Endothelial cell of umbilical vein (primary cell): ENCODE measurements around the gene IVD. TPM values are rescaled to one million over a fixed set of nuclear protein-coding genes. Genes with fewer than 3 reads are reported as not detected.
A peak's percentile ranks its signal among the peaks of the same experiment; 100 is the strongest.

Source experiments
- BruUV-seq: library from RNA; stranded (reverse); fragments of 400-500 nt; replicated peaks from 2 replicates; lab custom pipeline; 2021; lab: Mats Ljungman, UMichigan
- CTCF ChIA-PET: fragments of 300-600, 350-600 bp; sonication (Branson Sonifier 250); formaldehyde crosslinking; loops from one replicate; lab custom pipeline; 2021; ENCODE audit warnings: antibody characterized with exemption, inconsistent platforms; lab: Charles Lee
- POLR2A ChIA-PET: fragments of 300-600, 350-600 bp; sonication (Branson Sonifier 250); formaldehyde crosslinking; loops from one replicate; lab custom pipeline; 2021; ENCODE audit warnings: antibody characterized with exemption, inconsistent platforms; lab: Charles Lee
- DNase-seq: peaks from one replicate; pipeline ENCODE4 v3.0.0-alpha.2; 2011; ENCODE audit warnings: low read depth, low spot score
- FAIRE-seq: peaks from 2 replicates; lab custom pipeline; 2011; peaks lifted over from hg19 to GRCh38; lab: Jason Lieb, UNC
- H2AFZ ChIP-seq: 2 replicates; pipeline ENCODE4 v1.6.0; 2012; ENCODE audit warnings: low read depth, low read length, control low read depth, inconsistent platforms
- H3K27ac ChIP-seq: 2 replicates; pipeline ENCODE4 v1.5.1; 2011; ENCODE audit warnings: low read depth, mild to moderate bottlenecking, control low read depth, low read length, moderate library complexity; ENCODE audit not compliant: insufficient read depth
- H3K27me3 ChIP-seq, 2 experiments: 2 replicates each; pipeline versions ENCODE4 v1.6.0 to v1.6.1; 2011; ENCODE audit warnings: low read length in 2 of 2, mixed read lengths in 1 of 2; ENCODE audit not compliant: control insufficient read depth in 2 of 2, insufficient read depth in 2 of 2
- H3K36me3 ChIP-seq, 2 experiments: 2 replicates in 1 of 2; 3 replicates in 1 of 2; pipeline ENCODE4 v1.5.1; 2011; ENCODE audit warnings: low read length in 2 of 2, mild to moderate bottlenecking in 1 of 2, moderate library complexity in 1 of 2; ENCODE audit not compliant: control insufficient read depth in 2 of 2, insufficient read depth in 2 of 2; ENCODE audit errors: extremely low read depth in 1 of 2
- H3K4me1 ChIP-seq: 3 replicates; pipeline ENCODE4 v1.5.1; 2011; ENCODE audit warnings: mild to moderate bottlenecking, low read length; ENCODE audit not compliant: control insufficient read depth, insufficient read depth; ENCODE audit errors: extremely low read depth
- H3K4me2 ChIP-seq: 2 replicates; pipeline ENCODE4 v1.6.1; 2011; ENCODE audit warnings: low read length, control low read depth, mixed read lengths; ENCODE audit not compliant: insufficient read depth
- H3K4me3 ChIP-seq, 3 experiments: fragments of 200-600 bp in 1 of 3; sonication (generic), shearing (Covaris generic) in 1 of 3; replicated peaks in 1 of 3; 2 replicates each; pipeline ENCODE4 v1.5.1; 2011 to 2016; ENCODE audit warnings: control low read depth in 3 of 3, low read length in 3 of 3, mild to moderate bottlenecking in 2 of 3, inconsistent platforms in 1 of 3, low read depth in 1 of 3, moderate library complexity in 1 of 3; ENCODE audit not compliant: insufficient read depth in 1 of 3
- H3K79me2 ChIP-seq: 2 replicates; pipeline ENCODE4 v1.6.0; 2012; ENCODE audit warnings: low read length, inconsistent platforms; ENCODE audit not compliant: control insufficient read depth, insufficient read depth
- H3K9ac ChIP-seq: replicated peaks from 2 replicates; pipeline ENCODE3; 2011; ENCODE audit warnings: low read length, control low read depth; ENCODE audit not compliant: insufficient read depth; ENCODE audit errors: extremely low read depth
- H3K9me1 ChIP-seq: replicated peaks from 3 replicates; pipeline ENCODE4 v1.6.0; 2011; ENCODE audit warnings: mild to moderate bottlenecking, low read length; ENCODE audit not compliant: control insufficient read depth, insufficient read depth; ENCODE audit errors: extremely low read depth
- H3K9me3 ChIP-seq: replicated peaks from 2 replicates; pipeline ENCODE4 v1.5.1; 2012; ENCODE audit warnings: low read length, inconsistent platforms; ENCODE audit not compliant: control insufficient read depth, insufficient read depth
- H4K20me1 ChIP-seq: replicated peaks from 2 replicates; pipeline ENCODE3; 2011; ENCODE audit warnings: mild to moderate bottlenecking, low read length; ENCODE audit not compliant: control insufficient read depth, insufficient read depth; ENCODE audit errors: extremely low read depth
- EZH2 ChIP-seq: IDR thresholded peaks from 2 replicates; pipeline ENCODE4 v1.6.1; 2012; ENCODE audit warnings: borderline replicate concordance, low read depth, mild to moderate bottlenecking, moderate library complexity, low read length, inconsistent platforms; ENCODE audit not compliant: severe bottlenecking
- FOS ChIP-seq: IDR thresholded peaks from 2 replicates; pipeline ENCODE4 v1.6.1; 2011; ENCODE audit warnings: mild to moderate bottlenecking, low read length, moderate library complexity, borderline replicate concordance; ENCODE audit not compliant: insufficient read depth
- GATA2 ChIP-seq: IDR thresholded peaks from 2 replicates; pipeline ENCODE4 v1.7.0; 2011; ENCODE audit warnings: low read depth, mild to moderate bottlenecking, moderate library complexity, mixed read lengths, low read length; ENCODE audit not compliant: insufficient read length, insufficient read depth
- JUN ChIP-seq: IDR thresholded peaks from 2 replicates; pipeline ENCODE4 v1.6.1; 2011; ENCODE audit warnings: borderline replicate concordance, low read depth; ENCODE audit not compliant: insufficient read length, insufficient read depth
- MYC ChIP-seq: IDR thresholded peaks from one replicate; pipeline ENCODE4 v1.6.1; 2011; ENCODE audit warnings: mild to moderate bottlenecking, low read depth, low read length
- POLR2A ChIP-seq: IDR thresholded peaks from 2 replicates; pipeline ENCODE4 v1.6.1; 2012; ENCODE audit warnings: low read depth, mild to moderate bottlenecking, control low read depth, low read length
- POLR2AphosphoS5 ChIP-seq: IDR thresholded peaks from 2 replicates; pipeline ENCODE4 v1.6.1; 2012; ENCODE audit warnings: low read depth, mild to moderate bottlenecking, control low read depth, low read length, moderate library complexity; ENCODE audit not compliant: insufficient read depth
- dilution Hi-C: fragments of 300-500 bp; cut with MboI; formaldehyde crosslinking; loops from one replicate; pipeline ENCODE4 v1.15.0; 2019; ENCODE audit warnings: low sequenced_read_pairs; ENCODE audit not compliant: extremely low pct_ligation_motif_present
- intact Hi-C: fragments of 100-400 bp; cut with micrococcal nuclease; formaldehyde crosslinking; loops from one replicate; pipeline ENCODE4 v1.10.0; 2022
- polyA plus RNA-seq, 4 experiments: library from polyadenylated mRNA; depleted of rRNA in 3 of 4; stranded (reverse) in 3 of 4; unstranded in 1 of 4; fragments of >200 nt; gene quantifications; 2 replicates each; pipeline versions ENCODE4 v1.2.1 to v1.2.3, GENCODE V29; 2011 to 2012; ENCODE audit warnings: missing spikeins in 1 of 4
- total RNA-seq: library from RNA; stranded (reverse); gene quantifications from 2 replicates; pipeline ENCODE4 v1.2.3, GENCODE V29; 2021
- TF ChIP-seq, protein P1 (sequence below), 2 donors: IDR thresholded peaks; 1 replicate in 1 of 2; 2 replicates in 1 of 2; pipeline ENCODE4 v1.5.1; 2011; ENCODE audit warnings: low read length in 2 of 2, mild to moderate bottlenecking in 2 of 2, moderate library complexity in 2 of 2, control low read depth in 1 of 2, inconsistent platforms in 1 of 2, low read depth in 1 of 2; ENCODE audit not compliant: insufficient read depth in 1 of 2; ENCODE audit errors: extremely low read depth in 1 of 2
- TF ChIP-seq, protein P2 (sequence below): IDR thresholded peaks from 2 replicates; pipeline ENCODE4 v1.6.1; 2011; ENCODE audit not compliant: insufficient read depth, insufficient read length

Gene IVD
- total and polyA plus RNA-seq, 2 donors (not counting 3 experiments of a cell fraction or from before 2014, with no cell fraction given): 34.1 to 62.5 TPM

DNA sequence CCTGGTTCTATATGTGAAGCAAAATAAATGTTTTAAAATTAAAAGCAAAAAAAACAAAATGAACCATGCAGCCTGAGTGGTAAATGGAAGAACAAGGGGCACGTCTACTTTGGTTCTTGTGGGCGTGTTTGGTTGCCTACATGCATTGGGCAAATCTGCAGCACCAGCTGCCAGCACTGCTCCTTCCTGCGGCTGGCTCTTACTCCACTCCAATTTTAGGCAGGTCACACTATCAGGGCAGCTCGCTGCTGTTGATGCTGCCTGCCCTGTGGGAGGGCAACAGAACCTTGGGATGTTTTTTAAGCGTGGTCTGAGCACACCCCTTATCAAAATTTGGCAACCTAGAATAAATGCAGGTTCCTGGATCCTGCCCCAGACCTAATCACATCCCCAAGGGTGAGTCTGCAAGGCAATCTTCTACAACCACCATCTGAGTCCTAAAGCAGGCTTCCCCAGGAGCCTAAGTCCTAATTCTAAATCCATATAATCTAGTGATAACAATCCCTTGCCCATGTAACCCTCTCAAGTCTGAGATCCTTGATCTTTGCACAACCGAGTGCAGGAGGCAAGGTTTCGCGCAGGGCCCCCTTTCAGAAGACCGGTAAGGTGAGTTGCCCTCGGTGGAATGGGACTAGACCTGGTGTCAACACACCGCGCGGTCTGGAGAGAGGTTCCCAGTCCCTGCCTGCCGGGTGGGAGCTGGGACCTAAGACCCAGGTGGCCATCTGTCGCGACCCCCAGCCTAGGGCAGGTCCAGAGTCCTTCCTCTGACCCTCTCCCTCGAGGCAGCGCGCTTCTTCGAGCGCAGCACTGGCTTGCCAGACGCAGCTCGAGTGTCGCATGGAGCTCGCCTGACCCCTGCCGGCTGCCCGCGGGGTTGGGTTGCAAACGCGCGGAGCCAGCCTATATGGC, 15.9 kb downstream of the IVD start:
- Histone ChIP-seq H3K36me3 (peaks cover 2 to 3% of the 10 kb centered on the region in 2 experiments), H3K4me1 (no peaks in the 10 kb centered on the region), H3K4me2 (no peak overlapping the region), H3K4me3 (no peak overlapping the region), H3K79me2 (no peaks in the 10 kb centered on the region), H3K27ac (no peak overlapping the region), H3K9me1 (no peaks in the 10 kb centered on the region), H3K9me3 (no peaks in the 10 kb centered on the region), H4K20me1 (no peaks in the 10 kb centered on the region), H3K27me3 (no peaks in the 10 kb centered on the region), H2AFZ (no peak overlapping the region), H3K9ac (no peak overlapping the region)
- no peak for TF ChIP-seq GATA2
- TF ChIP-seq, protein P1, sequence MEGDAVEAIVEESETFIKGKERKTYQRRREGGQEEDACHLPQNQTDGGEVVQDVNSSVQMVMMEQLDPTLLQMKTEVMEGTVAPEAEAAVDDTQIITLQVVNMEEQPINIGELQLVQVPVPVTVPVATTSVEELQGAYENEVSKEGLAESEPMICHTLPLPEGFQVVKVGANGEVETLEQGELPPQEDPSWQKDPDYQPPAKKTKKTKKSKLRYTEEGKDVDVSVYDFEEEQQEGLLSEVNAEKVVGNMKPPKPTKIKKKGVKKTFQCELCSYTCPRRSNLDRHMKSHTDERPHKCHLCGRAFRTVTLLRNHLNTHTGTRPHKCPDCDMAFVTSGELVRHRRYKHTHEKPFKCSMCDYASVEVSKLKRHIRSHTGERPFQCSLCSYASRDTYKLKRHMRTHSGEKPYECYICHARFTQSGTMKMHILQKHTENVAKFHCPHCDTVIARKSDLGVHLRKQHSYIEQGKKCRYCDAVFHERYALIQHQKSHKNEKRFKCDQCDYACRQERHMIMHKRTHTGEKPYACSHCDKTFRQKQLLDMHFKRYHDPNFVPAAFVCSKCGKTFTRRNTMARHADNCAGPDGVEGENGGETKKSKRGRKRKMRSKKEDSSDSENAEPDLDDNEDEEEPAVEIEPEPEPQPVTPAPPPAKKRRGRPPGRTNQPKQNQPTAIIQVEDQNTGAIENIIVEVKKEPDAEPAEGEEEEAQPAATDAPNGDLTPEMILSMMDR (IDR thresholded peaks at IDR 0.05; ENCODE audit: extremely low read depth in 1 of 2, insufficient read depth in 1 of 2, low read depth in 1 of 2, low read length in 2 of 2): peak; percentile 89 to 99
- peak; percentile 34 for TF ChIP-seq POLR2A
- TF ChIP-seq EZH2: no peak
- TF ChIP-seq MYC: no peak
- no peak for TF ChIP-seq JUN
- TF ChIP-seq POLR2AphosphoS5: no peak
- TF ChIP-seq FOS: no peak
- TF ChIP-seq, protein P2, sequence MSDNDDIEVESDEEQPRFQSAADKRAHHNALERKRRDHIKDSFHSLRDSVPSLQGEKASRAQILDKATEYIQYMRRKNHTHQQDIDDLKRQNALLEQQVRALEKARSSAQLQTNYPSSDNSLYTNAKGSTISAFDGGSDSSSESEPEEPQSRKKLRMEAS: no peak
- intact Hi-C loops: loop anchor here (1.0 to 2.0 kb wide), 6 partner anchors 53 to 205 kb away; partner anchors contain the start of gene INAFM2
- BruUV-seq: no TSS peak
- DNase-seq (peak; percentile 61), FAIRE-seq (peak; percentile 82)
- ChIA-PET CTCF (interaction anchor here (0.5 to 6.9 kb wide), 24 partner anchors 11 to 376 kb away, joined by 3 to 113 read pairs (median 6); partner anchors contain the start of genes BAHD1, CCDC9B, INAFM2 and IVD), POLR2A (no interaction called here)
- dilution Hi-C loops: no loop called here
